HEK293 (cell line): Measurements from ENCODE around the gene RRP7A.

ENCODE experiments used
- KLF17 ChIP-seq: fragments of 450-650 bp; formaldehyde crosslinking; IDR thresholded peaks from 2 replicates; pipeline ENCODE4 v1.5.1; 2016; ENCODE audit warnings: missing biosample characterization, missing genetic modification characterization
- ZNF639 ChIP-seq: fragments of 450-650 bp; formaldehyde crosslinking; IDR thresholded peaks from 2 replicates; pipeline ENCODE4 v1.5.1; 2016; ENCODE audit warnings: missing biosample characterization, missing genetic modification characterization

DNA sequence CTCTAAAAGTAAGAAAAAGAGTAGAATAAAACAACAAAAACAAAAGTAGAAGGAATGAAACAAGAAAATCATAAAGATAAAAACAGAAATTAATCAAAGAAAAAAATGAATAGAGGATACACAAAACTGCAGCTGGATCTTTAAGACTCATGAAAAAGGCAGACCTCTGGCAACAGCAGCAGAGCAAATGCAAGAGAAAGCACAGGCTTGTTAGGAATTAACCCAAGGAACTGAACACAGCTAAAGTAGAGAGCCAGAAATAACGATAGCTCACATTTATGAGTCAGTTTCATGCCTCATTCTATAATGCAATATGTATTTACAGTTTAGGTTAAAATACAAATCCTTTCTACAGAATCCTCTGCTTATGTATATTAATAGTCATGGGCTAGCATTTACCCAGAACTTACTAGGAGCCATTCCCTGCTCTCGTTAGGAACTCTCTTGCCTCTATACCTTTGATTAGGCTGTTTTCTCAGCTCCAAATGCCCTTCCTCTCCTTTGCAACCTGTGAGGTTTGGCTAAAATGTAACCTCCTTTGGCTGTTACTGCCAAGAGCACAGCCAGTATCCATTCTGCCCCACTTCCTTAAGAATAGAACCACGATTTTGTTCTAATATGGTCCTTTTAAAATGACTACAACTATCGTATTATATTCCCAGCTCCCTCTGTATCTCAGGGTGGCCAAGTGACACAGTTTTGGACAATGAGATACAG is 49.1 kb downstream of the RRP7A start:
- TF ChIP-seq ZNF639 (tag by site-specific recombination) (no peak), KLF17 (no peak)
